ENCODE measurements around the gene SH2D6. TPM values are rescaled to one million over a fixed set of nuclear protein-coding genes. Genes with fewer than 3 reads are reported as not detected.

The SH2D6 gene
- total and polyA plus RNA-seq, 2 of the 8 experiments (the other 6 are each of a cell fraction or from before 2014, with no cell fraction given): 0.42 TPM; not detected in 1

DNA sequence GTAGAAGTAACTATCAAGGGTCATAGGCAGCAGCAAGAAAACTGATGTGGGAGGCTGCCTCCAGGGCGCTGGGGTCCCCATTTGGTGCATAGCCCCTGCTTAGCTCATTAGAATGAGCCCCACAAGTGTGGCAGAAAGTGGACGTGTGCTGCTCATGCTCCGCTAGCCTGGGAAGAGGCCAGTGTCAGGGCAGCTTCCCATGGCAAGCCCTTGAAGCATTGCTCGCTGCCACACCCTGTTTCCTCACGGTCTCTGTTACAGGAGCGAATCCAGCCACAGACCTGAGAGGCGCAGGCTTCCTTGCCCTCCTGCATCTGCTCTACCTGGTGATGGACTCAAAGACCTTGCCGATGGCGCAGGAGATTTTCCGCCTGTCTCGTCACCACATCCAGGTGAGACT, 41.4 kb upstream of the SH2D6 start (continued):
- no peak for TF ChIP-seq CBX8 (IDR thresholded peaks at IDR 0.05; ENCODE audit: borderline replicate concordance, low read depth, low read length)

Measured in H1 (cell line).